SU-DHL-6 (cell line): ENCODE data around the gene IL13RA1.

Experiments used
- CTCF ChIP-seq: fragments of 200-600 bp; sonication (generic); IDR thresholded peaks from one replicate; pipeline ENCODE4 v1.5.1; 2017; ENCODE audit warnings: antibody characterized with exemption, mild to moderate bottlenecking, low read length, moderate library complexity; ENCODE audit not compliant: insufficient read depth, poor library complexity, severe bottlenecking
- EZH2phosphoT487 ChIP-seq: fragments of 200-600 bp; sonication (generic), shearing (Covaris generic); conservative IDR thresholded peaks from 2 replicates; pipeline ENCODE4 v1.6.1; 2018; ENCODE audit warnings: mild to moderate bottlenecking, antibody characterized with exemption, low read length, moderate library complexity, mixed read lengths

DNA sequence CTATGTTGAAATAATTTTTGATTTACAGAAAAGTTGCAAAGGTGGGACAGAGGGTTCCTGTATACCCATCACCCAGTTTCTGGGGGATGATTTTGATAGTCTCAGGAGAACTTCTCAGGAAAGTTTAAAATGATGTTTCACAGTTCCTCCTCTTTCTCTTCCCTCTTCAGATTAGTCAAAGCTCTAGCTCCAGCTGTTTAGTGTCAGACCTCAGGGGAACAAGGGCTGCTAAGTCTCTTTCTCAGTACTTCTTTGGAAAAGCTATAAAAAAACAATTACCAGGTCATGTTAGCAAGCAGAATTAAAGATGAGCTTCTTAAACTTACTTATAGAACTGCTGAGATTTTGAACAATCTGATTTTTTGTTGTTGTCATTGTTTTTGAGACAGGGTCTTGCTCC is 12.2 kb downstream of the IL13RA1 start:
- no peak for TF ChIP-seq CTCF
- TF ChIP-seq EZH2phosphoT487 = no peak
